ENCODE results near the gene MIB2. TPM values are rescaled to one million over a fixed set of nuclear protein-coding genes. Genes with fewer than 3 reads are reported as not detected.

The MIB2 gene
- total RNA-seq, 2 donors from 2014 or later = 42.7 to 83.5 TPM

- Mint-ChIP-seq H3K27me3 (no peaks in the 10 kb centered on the region), H3K4me1 (peaks cover 12% of the 10 kb centered on the region), H3K4me3 (peak overlapping the region; percentile 65), H3K36me3 (ENCODE audit: low read depth) (peaks cover 24% of the 10 kb centered on the region), H3K27ac (peak overlapping the region; percentile 65), H3K9me3 (no peaks in the 10 kb centered on the region)
- ATAC-seq (replicated peaks) = peak; percentile 18
Observed at GRCh38 chr1:1616045-1616790, 918 bp downstream of the MIB2 start.

- no peak for ATAC-seq (replicated peaks)
- H3K4me3 Mint-ChIP-seq = peak overlapping the region; percentile 65
- peak overlapping the region; percentile 65 for H3K27ac Mint-ChIP-seq
- H3K36me3 Mint-ChIP-seq (ENCODE audit: low read depth) = peaks cover 24% of the 10 kb centered on the region
- H3K27me3 Mint-ChIP-seq = no peaks in the 10 kb centered on the region
- peaks cover 12% of the 10 kb centered on the region for H3K4me1 Mint-ChIP-seq
- no peaks in the 10 kb centered on the region for H3K9me3 Mint-ChIP-seq
Observed at GRCh38 chr1:1616838-1617237, 1.5 kb downstream of the MIB2 start.

DNA sequence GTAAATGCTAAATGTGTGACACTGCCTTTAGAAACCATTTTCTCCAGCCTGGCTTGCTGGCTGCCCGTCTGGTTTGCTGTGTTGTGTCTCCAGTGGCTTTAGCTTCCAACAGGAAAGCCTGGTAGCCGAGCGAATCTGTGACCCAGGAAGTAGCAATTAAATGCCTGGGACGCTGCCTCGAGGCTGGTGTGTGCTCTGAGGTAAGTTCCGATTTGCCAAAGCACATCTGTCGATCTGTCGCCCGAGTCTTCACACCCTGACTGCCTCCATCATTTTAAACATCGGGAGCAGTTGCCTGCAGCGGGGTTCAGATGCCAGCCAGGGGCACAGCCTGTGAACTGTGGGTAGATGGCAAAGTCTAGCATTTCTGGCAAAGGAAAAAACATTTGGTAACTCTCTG, 2.2 kb downstream of the MIB2 start:
- H3K27ac Mint-ChIP-seq = peak overlapping the region; percentile 65
- no peaks in the 10 kb centered on the region for H3K9me3 Mint-ChIP-seq
- peaks cover 12% of the 10 kb centered on the region for H3K4me1 Mint-ChIP-seq
- peaks cover 24% of the 10 kb centered on the region for H3K36me3 Mint-ChIP-seq (ENCODE audit: low read depth)
- ATAC-seq (replicated peaks) = no peak
- no peaks in the 10 kb centered on the region for H3K27me3 Mint-ChIP-seq
- peak overlapping the region; percentile 65 for H3K4me3 Mint-ChIP-seq

- no peaks in the 10 kb centered on the region for H3K9me3 Mint-ChIP-seq
- no peak for ATAC-seq (replicated peaks)
- no peaks in the 10 kb centered on the region for H3K27me3 Mint-ChIP-seq
- no peak overlapping the region for H3K27ac Mint-ChIP-seq
- H3K4me3 Mint-ChIP-seq = peak overlapping the region; percentile 65
- H3K4me1 Mint-ChIP-seq = peaks cover 12% of the 10 kb centered on the region
- H3K36me3 Mint-ChIP-seq (ENCODE audit: low read depth) = peaks cover 24% of the 10 kb centered on the region
Observed at GRCh38 chr1:1617925-1618324, 2.6 kb downstream of the MIB2 start.

DNA sequence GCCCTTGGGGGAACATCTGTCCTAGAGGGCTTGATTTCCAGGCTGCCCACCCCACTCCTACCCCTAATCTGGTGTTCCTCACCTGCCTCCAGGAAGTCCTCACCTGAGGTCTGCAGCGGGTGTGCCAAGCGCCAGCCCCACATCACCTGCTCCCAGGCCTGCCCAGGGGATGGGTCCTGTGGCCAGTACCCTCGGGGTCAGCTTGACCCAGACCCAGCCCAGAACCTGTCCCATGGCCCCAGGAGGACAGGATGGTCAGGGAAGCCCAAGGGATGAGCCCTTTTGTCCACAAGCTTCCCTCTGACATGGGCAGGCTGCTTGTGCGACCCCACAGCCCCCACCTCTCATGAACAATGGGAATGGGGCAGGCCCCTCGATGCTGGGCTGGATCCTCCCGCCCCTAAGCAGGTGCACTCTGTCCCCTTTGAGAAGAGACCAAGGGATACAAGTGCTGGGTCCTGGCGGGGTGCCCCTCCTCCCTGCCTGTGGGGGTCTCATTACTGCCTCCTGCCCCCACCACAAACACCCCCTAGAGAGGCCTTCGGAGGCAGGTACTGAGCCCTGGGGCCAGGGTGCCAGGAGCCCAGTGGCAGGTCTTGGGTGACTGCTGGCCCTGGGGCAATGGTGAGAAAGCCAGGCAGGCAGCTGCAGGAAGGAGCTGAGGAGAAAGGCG, 3.2 kb downstream of the MIB2 start:
- Mint-ChIP-seq H3K36me3 (ENCODE audit: low read depth) (peaks cover 21% of the 10 kb centered on the region), H3K9me3 (no peaks in the 10 kb centered on the region), H3K27me3 (no peaks in the 10 kb centered on the region), H3K27ac (no peak overlapping the region), H3K4me1 (peaks cover 10% of the 10 kb centered on the region), H3K4me3 (no peak overlapping the region)
- ATAC-seq (replicated peaks) = no peak

DNA sequence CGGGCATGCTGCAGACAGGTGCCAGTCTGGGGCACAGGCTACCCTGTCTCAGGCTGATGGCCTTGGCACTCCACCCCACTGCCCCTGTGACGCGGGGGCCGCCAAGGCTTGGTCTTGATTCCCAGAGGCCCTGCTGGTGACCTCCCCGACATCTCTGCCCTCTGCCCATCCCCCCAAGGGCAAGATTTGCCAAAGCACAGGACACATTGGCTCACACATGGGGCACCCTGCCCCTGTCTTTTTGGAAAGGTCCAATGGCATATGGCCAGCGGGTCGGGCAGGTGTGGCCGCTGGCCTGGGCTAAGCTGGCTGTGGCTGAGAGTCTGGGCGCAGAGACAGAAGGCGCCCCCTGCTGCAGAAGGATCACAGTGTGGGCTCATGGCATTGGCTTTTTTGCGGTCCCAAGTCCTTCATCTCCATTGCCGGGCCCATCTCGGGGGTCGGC, 4.6 kb downstream of the MIB2 start:
- Mint-ChIP-seq H3K27ac (no peak overlapping the region), H3K4me3 (no peak overlapping the region), H3K27me3 (no peaks in the 10 kb centered on the region), H3K4me1 (no peaks in the 10 kb centered on the region), H3K36me3 (ENCODE audit: low read depth) (peaks cover 7% of the 10 kb centered on the region), H3K9me3 (no peaks in the 10 kb centered on the region)
- ATAC-seq (replicated peaks) = no peak

DNA sequence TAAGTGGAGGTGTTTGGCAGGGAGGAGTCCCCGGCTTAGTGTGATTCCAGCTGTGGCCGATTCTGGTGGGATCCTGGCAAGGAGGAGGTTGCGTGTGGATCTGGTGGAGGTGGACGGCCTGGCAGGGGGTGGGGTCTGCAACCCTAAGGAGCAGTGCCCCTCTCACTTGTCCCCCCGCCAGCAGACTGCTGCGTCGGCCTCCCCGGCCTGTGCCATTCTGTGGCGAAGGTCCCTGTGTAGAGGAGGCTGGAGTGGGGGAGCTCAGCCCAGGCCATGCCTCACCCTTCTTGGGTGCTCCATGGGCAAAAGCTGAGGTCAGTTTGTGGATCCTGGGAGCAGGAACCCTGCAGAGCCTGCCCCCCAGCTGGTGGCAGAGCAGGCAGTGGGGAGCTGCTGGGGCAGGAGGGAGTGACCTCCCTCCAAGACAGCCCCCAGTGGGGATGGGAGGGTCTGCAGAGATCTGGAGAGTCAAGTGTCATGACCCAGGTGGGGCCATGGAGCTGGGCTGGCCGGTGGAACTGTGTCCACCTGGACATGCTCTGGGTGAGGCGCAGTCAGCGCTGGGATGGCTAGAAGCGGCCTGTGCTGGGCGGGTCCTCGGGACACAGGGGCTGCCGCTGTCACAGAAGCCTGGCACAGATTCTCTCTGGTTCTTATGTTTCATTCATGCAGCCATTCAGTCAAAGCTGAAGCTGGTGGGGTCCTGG, 5.3 kb downstream of the MIB2 start:
- Mint-ChIP-seq H3K4me1 (no peaks in the 10 kb centered on the region), H3K36me3 (ENCODE audit: low read depth) (peaks cover 4% of the 10 kb centered on the region), H3K9me3 (no peaks in the 10 kb centered on the region), H3K27me3 (no peaks in the 10 kb centered on the region), H3K27ac (no peak overlapping the region), H3K4me3 (no peak overlapping the region)
- ATAC-seq (replicated peaks) = no peak

DNA sequence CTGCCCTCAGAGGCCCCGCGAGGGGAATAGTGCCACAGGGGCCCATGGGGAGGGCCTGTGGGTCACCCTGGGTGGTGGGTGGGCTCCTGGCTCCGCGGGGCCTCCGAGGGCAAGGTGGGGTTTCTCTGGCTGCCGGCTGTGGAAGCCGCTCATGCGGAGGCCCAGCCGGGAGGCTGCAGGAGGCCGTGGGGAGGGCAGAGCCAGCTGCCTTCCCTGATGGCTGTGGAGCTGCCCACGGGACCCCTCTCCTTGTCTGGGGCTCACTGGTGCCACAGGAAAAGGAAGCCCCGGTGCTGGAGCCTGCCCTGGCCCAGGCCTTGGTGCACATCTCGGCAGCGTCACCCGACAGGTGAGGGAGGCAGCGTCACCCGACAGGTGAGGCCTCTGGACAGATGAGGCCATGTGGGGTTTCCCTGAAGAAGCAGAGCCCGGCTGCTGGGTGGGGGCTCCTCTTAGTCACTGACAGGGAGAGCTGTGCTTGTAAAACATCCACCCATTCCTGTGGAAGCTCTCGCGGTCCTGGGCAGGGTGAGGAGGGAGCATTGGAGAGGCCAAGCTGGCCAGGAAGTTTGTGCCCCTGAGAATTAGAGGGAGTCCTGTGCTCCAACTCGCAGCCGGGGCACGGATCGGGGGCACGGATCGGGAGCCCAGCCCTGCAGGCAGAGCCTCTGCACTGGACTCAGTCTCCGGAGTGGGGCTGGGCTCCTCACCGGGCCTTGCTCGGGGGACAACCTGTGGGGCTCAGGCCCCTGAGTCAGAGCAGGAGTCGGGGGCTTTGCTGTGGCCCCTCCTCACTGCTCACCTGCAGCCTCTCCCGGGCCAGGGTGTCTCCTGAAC, 6.1 kb downstream of the MIB2 start:
- ATAC-seq (replicated peaks) = no peak
- H3K4me1 Mint-ChIP-seq = no peaks in the 10 kb centered on the region
- no peaks in the 10 kb centered on the region for H3K9me3 Mint-ChIP-seq
- no peaks in the 10 kb centered on the region for H3K27me3 Mint-ChIP-seq
- H3K36me3 Mint-ChIP-seq (ENCODE audit: low read depth) = peaks cover 4% of the 10 kb centered on the region
- H3K27ac Mint-ChIP-seq = no peak overlapping the region
- no peak overlapping the region for H3K4me3 Mint-ChIP-seq

DNA sequence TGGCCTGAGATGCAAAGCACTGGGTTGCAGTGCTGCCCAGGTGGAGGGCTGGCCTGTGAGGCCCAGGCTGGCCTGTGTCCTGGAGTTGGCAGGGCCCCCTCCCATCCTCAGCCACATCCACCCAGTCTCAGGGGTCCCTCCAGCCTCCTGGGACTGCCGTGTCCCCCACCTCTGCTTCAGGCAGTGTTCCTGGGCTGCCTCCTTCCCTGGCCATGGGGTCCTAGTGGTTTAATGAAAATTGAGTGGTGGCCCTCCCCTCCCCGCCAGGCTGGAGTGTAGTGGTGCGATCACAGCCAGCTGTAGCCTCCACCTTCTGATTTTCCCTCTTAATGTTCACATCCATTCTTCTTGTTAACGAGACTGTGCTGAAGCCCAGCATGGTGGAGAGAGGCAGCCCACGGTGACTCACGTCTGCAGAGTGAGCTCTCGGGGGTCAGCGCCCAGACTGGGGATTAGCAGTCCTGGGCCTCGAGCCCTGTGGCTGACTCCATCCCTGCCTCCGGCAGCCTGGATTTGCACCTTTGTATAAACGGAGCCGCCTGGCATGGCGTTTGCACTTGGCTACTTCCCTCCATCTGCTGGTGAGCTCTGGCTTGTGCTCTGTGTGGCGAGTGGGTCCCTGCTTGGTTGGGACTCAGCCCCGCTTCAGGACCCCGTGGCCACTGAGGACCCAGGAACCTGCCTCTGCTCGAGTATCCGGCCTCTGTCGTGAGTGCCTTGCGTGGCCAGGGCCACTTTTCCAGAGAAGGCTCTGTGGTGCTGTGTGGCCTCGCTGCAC, 6.9 kb downstream of the MIB2 start:
- no peaks in the 10 kb centered on the region for H3K27me3 Mint-ChIP-seq

GRCh38 chr1:1622788-1623094, 7.4 kb downstream of the MIB2 start:
- no peaks in the 10 kb centered on the region for H3K4me1 Mint-ChIP-seq
- H3K36me3 Mint-ChIP-seq (ENCODE audit: low read depth) = no peaks in the 10 kb centered on the region
- no peak for ATAC-seq (replicated peaks)
- no peak overlapping the region for H3K4me3 Mint-ChIP-seq
- no peaks in the 10 kb centered on the region for H3K9me3 Mint-ChIP-seq
- H3K27me3 Mint-ChIP-seq = no peaks in the 10 kb centered on the region
- H3K27ac Mint-ChIP-seq = no peak overlapping the region

More for the DNA sequence above, 6.9 kb downstream of the MIB2 start:
- H3K4me3 Mint-ChIP-seq = no peak overlapping the region
- ATAC-seq (replicated peaks) = no peak
- H3K27ac Mint-ChIP-seq = no peak overlapping the region
- H3K4me1 Mint-ChIP-seq = no peaks in the 10 kb centered on the region
- no peaks in the 10 kb centered on the region for H3K9me3 Mint-ChIP-seq
- H3K36me3 Mint-ChIP-seq (ENCODE audit: low read depth) = peaks cover 4% of the 10 kb centered on the region

GRCh38 chr1:1623181-1623630, 7.9 kb downstream of the MIB2 start:
- Mint-ChIP-seq H3K27me3 (no peaks in the 10 kb centered on the region), H3K4me1 (no peaks in the 10 kb centered on the region), H3K27ac (no peak overlapping the region), H3K9me3 (no peaks in the 10 kb centered on the region), H3K36me3 (ENCODE audit: low read depth) (no peaks in the 10 kb centered on the region), H3K4me3 (no peak overlapping the region)
- no peak for ATAC-seq (replicated peaks)

DNA sequence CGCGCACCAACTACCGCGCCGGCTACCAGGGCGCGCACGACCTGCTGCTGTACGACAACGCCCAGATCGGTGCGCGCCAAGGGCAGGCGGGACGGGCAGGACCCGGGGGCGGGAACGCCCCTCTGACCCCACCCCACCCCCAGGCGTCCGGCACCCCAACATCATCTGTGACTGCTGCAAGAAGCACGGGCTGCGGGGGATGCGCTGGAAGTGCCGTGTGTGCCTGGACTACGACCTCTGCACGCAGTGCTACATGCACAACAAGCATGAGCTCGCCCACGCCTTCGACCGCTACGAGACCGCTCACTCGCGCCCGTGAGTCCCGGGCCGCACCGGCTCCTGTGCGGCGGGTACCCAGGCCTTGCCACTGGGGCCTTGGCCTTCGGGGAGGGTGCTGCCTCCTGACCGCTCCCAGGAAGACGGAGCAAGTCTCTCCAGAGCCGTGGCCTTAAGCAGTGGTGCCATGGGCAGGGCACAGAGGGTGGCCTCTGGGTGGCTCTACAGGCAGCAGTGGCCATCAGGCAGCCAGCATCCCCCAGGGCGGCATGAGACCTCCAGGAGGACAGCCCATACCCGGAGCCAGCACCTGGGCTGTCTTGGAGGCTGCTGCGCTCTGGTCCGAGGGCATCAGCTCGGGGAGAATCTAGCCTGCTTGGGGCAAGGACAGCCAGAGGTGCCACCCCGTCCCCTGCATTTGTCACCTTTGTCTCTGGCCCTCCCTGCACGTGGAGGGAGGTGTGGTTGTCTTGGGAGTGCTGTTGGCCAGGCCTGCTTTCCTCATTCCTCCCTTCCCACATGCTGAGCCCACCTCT, 8.5 kb downstream of the MIB2 start:
- ATAC-seq (replicated peaks) = no peak
- H3K27me3 Mint-ChIP-seq = no peaks in the 10 kb centered on the region
- no peaks in the 10 kb centered on the region for H3K9me3 Mint-ChIP-seq
- H3K4me3 Mint-ChIP-seq = no peak overlapping the region
- H3K4me1 Mint-ChIP-seq = no peaks in the 10 kb centered on the region
- no peaks in the 10 kb centered on the region for H3K36me3 Mint-ChIP-seq (ENCODE audit: low read depth)
- H3K27ac Mint-ChIP-seq = no peak overlapping the region
